ENCODE measurements around the gene EIF5.

DNA sequence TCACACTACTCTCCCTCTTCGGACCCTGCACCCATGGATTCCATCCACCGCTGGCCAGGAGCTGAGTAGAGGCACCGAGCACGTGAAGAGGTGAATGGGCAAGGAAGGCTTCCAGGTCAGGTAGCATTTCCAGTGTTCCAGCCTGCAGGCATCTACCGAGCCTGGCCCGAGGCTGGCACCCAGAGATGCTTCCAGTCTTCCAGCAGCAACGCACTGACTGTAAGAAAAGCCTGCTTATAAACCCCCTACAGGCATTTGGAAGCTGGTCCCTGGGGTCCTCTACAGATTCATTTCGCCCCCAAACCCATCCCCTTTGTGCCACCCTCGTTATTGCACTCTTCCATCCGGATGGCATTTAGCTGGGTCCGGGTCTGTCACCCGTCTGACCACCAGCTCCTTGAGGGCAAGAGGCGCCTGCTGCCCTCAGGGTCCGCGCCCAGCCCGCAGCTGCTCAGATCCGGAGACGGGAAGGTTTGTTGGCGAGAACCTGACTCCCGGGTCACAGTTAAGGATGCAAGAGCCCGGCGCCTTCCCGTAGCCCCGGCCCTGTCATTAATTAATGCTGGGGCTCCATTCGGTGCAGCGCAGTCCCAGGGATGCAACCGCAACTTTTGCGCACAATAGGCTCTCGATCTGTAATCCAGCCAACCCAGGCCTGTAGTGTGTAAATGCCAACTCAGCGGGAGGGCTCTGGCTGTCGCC lies 50.6 kb downstream of the EIF5 start:
- TF ChIP-seq, protein P1, sequence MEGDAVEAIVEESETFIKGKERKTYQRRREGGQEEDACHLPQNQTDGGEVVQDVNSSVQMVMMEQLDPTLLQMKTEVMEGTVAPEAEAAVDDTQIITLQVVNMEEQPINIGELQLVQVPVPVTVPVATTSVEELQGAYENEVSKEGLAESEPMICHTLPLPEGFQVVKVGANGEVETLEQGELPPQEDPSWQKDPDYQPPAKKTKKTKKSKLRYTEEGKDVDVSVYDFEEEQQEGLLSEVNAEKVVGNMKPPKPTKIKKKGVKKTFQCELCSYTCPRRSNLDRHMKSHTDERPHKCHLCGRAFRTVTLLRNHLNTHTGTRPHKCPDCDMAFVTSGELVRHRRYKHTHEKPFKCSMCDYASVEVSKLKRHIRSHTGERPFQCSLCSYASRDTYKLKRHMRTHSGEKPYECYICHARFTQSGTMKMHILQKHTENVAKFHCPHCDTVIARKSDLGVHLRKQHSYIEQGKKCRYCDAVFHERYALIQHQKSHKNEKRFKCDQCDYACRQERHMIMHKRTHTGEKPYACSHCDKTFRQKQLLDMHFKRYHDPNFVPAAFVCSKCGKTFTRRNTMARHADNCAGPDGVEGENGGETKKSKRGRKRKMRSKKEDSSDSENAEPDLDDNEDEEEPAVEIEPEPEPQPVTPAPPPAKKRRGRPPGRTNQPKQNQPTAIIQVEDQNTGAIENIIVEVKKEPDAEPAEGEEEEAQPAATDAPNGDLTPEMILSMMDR (conservative IDR thresholded peaks at IDR 0.05), result no peak
- TF ChIP-seq ZFX (IDR thresholded peaks at IDR 0.05), result no peak

Measured in C4-2B (cell line).